ENCODE measurements around the gene NEK7. TPM values are rescaled to one million over a fixed set of nuclear protein-coding genes. Genes with fewer than 3 reads are reported as not detected.

The NEK7 gene
- total RNA-seq, 1 donor from 2014 or later, result 34.7 TPM

DNA sequence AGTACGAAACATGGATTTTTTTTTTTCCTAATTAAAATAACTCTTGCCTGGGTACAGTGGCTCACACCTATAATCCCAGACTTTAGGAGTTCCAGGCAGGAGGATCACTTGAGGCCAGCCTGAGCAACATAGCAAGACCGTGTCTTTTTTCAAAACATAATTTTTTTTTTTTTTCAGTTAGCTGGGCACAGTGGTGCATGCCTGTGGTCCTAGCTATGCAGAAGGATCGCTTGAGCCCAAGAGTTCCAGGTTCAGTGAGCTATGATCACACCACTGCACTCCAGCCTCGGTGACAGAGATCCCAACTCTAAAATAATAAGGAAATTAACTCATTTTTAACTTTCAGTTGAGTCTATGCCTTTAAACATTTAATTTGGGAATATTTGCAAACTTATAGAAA lies 170.1 kb downstream of the NEK7 start:
- Histone ChIP-seq H3K79me2 (ENCODE audit: low read depth) (no peaks in the 10 kb centered on the region), H4K20me1 (ENCODE audit: low read depth) (no peaks in the 10 kb centered on the region), H3K9me3 (ENCODE audit: low read depth) (no peaks in the 10 kb centered on the region), H3K9ac (no peak overlapping the region), H3K4me3 (no peak overlapping the region), H3K4me2 (no peak overlapping the region), H2AFZ (replicated peaks) (no peak overlapping the region), H3K4me1 (no peaks in the 10 kb centered on the region), H3K27me3 (no peaks in the 10 kb centered on the region), H3K36me3 (no peaks in the 10 kb centered on the region), H3K27ac (no peak overlapping the region), H3F3A (ENCODE audit: low read depth) (no peaks in the 10 kb centered on the region)
- Mint-ChIP-seq H3K27ac (no peak overlapping the region), H3K9me3 (no peaks in the 10 kb centered on the region), H3K4me1 (peaks cover 3% of the 10 kb centered on the region), H3K36me3 (no peaks in the 10 kb centered on the region), H3K27me3 (ENCODE audit: insufficient read depth, low read depth) (no peaks in the 10 kb centered on the region), H3K4me3 (no peak overlapping the region)
- no peak for DNase-seq (ENCODE audit: low spot score)
- TF ChIP-seq EZH2 (IDR thresholded peaks at IDR 0.05), result no peak
- TF ChIP-seq, protein P1, sequence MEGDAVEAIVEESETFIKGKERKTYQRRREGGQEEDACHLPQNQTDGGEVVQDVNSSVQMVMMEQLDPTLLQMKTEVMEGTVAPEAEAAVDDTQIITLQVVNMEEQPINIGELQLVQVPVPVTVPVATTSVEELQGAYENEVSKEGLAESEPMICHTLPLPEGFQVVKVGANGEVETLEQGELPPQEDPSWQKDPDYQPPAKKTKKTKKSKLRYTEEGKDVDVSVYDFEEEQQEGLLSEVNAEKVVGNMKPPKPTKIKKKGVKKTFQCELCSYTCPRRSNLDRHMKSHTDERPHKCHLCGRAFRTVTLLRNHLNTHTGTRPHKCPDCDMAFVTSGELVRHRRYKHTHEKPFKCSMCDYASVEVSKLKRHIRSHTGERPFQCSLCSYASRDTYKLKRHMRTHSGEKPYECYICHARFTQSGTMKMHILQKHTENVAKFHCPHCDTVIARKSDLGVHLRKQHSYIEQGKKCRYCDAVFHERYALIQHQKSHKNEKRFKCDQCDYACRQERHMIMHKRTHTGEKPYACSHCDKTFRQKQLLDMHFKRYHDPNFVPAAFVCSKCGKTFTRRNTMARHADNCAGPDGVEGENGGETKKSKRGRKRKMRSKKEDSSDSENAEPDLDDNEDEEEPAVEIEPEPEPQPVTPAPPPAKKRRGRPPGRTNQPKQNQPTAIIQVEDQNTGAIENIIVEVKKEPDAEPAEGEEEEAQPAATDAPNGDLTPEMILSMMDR (IDR thresholded peaks at IDR 0.05), result no peak
- no peak for TF ChIP-seq EZH2phosphoT487 (IDR thresholded peaks at IDR 0.05)

DNA sequence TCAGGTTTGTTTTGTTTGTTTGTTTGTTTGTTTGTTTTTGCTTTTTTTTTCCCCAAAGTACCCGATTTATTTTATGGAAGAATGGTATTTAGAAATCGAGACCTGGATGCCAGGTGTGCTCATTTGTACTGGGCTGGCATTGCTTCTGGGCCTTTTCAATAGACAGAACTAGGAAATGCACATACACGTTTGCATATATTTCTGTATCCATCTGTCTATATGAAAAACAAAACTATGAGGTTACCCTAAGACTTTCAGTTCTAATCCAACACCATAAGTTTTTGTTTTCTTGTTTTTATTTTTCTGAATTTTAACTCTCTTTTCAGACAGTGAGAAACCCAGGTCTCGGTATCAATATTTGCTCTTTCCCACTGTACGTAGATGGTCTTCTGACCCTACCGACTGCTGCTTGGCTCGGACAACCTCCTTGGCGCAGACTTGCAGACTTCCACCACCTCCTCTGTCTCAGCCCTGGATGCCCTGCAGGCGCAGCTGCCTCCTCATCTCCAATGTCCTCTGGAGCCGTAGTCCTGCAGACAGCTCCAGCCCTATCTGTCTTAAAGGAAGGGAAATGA lies 171.7 kb downstream of the NEK7 start:
- H3K4me3 ChIP-seq, result no peak overlapping the region
- H3K27ac ChIP-seq, result no peak overlapping the region
- no peaks in the 10 kb centered on the region for H3K27me3 ChIP-seq
- no peaks in the 10 kb centered on the region for H3K4me1 ChIP-seq
- no peaks in the 10 kb centered on the region for H3K79me2 ChIP-seq (ENCODE audit: low read depth)
- Mint-ChIP-seq H3K27ac (no peak overlapping the region), H3K27me3 (ENCODE audit: insufficient read depth, low read depth) (no peaks in the 10 kb centered on the region), H3K4me1 (peaks cover 9% of the 10 kb centered on the region), H3K9me3 (no peaks in the 10 kb centered on the region), H3K4me3 (no peak overlapping the region), H3K36me3 (no peaks in the 10 kb centered on the region)
- TF ChIP-seq EZH2 (IDR thresholded peaks at IDR 0.05) (no peak), EZH2phosphoT487 (IDR thresholded peaks at IDR 0.05) (no peak)
- TF ChIP-seq, protein P1 (IDR thresholded peaks at IDR 0.05), result no peak
- no peak overlapping the region for H2AFZ ChIP-seq (replicated peaks)
- H3K9me3 ChIP-seq (ENCODE audit: low read depth), result no peaks in the 10 kb centered on the region
- no peak overlapping the region for H3K4me2 ChIP-seq
- no peaks in the 10 kb centered on the region for H3K36me3 ChIP-seq
- H4K20me1 ChIP-seq (ENCODE audit: low read depth), result no peaks in the 10 kb centered on the region
- no peaks in the 10 kb centered on the region for H3F3A ChIP-seq (ENCODE audit: low read depth)
- no peak overlapping the region for H3K9ac ChIP-seq
- no peak for DNase-seq (ENCODE audit: low spot score)

DNA sequence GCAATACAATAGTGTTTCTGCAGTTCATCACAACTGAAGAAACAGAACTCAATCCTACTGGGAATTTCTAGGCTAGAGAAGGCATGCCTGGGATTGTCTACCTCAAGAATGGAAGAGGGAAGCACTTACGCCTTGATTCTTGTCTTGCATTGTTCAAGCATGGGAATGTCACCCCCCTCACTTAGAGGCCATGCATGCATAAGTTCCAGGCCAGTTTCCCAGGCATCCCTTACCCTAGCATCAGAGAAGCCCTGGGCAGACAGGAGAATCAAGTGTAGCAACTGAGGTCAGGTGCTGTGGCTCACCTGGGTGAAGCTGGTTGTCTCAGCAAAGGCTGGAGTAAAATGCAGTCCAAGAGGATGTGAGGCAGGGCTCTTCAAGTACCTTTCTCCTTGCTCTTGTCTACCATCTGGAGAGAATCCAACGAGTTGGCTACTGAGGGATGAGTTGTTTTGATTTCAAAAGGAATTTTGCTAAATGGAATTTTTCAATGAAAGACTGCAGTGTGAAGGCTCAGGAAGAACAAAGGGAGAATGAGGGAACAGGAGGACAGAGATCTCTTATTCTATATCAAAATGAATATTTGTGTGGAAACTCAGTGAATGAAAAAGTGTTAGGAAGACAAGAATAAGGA lies 174.3 kb downstream of the NEK7 start:
- no peak overlapping the region for H3K27ac ChIP-seq
- no peak overlapping the region for H3K4me3 ChIP-seq
- H3K4me1 Mint-ChIP-seq, result peaks cover 9% of the 10 kb centered on the region
- no peak overlapping the region for H3K9ac ChIP-seq
- no peak overlapping the region for H3K4me3 Mint-ChIP-seq
- no peaks in the 10 kb centered on the region for H3K36me3 ChIP-seq
- peaks cover 3% of the 10 kb centered on the region for H3K27me3 Mint-ChIP-seq (ENCODE audit: insufficient read depth, low read depth)
- H3K4me1 ChIP-seq, result no peaks in the 10 kb centered on the region
- TF ChIP-seq, protein P1 (IDR thresholded peaks at IDR 0.05), result no peak
- TF ChIP-seq EZH2phosphoT487 (IDR thresholded peaks at IDR 0.05) (no peak), EZH2 (IDR thresholded peaks at IDR 0.05) (no peak)
- H3K9me3 Mint-ChIP-seq, result no peaks in the 10 kb centered on the region
- no peaks in the 10 kb centered on the region for H3K9me3 ChIP-seq (ENCODE audit: low read depth)
- peak; percentile 16 for DNase-seq (ENCODE audit: low spot score)
- H3F3A ChIP-seq (ENCODE audit: low read depth), result no peaks in the 10 kb centered on the region
- no peaks in the 10 kb centered on the region for H3K27me3 ChIP-seq
- H4K20me1 ChIP-seq (ENCODE audit: low read depth), result no peaks in the 10 kb centered on the region
- no peaks in the 10 kb centered on the region for H3K36me3 Mint-ChIP-seq
- H2AFZ ChIP-seq (replicated peaks), result no peak overlapping the region
- no peaks in the 10 kb centered on the region for H3K79me2 ChIP-seq (ENCODE audit: low read depth)
- H3K4me2 ChIP-seq, result no peak overlapping the region
- no peak overlapping the region for H3K27ac Mint-ChIP-seq
